ENCODE measurements around the gene PLCL2.
A peak's percentile ranks its signal among the peaks of the same experiment; 100 is the strongest.

PLCL2 gene

DNA sequence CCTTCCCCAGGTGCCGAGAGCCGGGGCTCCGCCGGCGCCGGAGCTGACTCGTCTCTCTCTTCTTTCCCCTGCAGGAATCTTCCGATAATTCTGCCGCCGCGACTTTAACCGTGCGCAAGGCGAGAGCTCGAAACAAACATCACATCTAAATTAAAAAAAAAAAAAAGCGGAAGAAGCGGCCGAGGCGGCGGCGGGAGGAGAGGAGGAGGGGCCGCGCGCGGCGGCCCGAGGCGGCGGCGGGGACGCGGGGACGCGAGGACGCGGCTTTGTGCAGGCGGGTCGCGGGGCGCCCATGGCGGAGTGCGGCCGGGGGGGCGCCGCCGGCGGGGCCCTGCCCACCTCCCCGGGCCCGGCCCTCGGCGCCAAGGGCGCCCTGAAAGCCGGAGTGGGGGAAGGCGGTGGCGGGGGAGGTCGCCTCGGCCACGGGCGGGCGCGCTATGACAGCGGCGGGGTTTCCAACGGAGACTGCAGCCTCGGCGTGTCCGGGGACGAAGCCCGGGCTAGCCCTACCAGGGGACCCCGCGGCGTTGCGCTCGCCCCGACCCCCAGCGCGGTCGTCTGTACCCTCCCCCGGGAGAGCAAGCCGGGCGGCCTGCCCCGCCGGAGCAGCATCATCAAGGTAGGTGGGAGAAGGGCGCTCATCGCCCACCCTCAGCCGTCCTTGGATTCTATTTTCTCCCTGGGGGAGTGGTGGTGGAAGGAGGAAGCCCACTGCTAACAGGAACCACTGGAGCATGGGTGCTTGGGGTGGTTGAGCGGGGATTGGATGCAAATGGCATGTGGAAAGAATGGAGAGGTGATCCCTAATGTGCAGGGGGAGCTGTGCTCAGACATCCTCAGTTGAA is at the start of gene PLCL2:
Gene PLCL2 (plus strand): TSS at position 208 of the 845 bp plus-strand sequence. CDS start 85 bp downstream, at position 293.
- TF ChIP-seq, protein P1, sequence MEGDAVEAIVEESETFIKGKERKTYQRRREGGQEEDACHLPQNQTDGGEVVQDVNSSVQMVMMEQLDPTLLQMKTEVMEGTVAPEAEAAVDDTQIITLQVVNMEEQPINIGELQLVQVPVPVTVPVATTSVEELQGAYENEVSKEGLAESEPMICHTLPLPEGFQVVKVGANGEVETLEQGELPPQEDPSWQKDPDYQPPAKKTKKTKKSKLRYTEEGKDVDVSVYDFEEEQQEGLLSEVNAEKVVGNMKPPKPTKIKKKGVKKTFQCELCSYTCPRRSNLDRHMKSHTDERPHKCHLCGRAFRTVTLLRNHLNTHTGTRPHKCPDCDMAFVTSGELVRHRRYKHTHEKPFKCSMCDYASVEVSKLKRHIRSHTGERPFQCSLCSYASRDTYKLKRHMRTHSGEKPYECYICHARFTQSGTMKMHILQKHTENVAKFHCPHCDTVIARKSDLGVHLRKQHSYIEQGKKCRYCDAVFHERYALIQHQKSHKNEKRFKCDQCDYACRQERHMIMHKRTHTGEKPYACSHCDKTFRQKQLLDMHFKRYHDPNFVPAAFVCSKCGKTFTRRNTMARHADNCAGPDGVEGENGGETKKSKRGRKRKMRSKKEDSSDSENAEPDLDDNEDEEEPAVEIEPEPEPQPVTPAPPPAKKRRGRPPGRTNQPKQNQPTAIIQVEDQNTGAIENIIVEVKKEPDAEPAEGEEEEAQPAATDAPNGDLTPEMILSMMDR (IDR thresholded peaks at IDR 0.05): no peak
- Histone ChIP-seq H3K9me3 (no peaks in the 10 kb centered on the region), H3K36me3 (no peaks in the 10 kb centered on the region), H3K27me3 (no peaks in the 10 kb centered on the region), H3K4me3 (ENCODE audit: low read depth in 1 of 2, low read length in 1 of 2) (peak within 1 kb of the TSS; percentile 85 to 98), H3K4me1 (ENCODE audit: control insufficient read depth in 1 of 2, insufficient read depth in 1 of 2, low read depth in 1 of 2, low read length in 1 of 2) (peaks cover 53 to 56% of the 10 kb centered on the region in 2 experiments), H3K27ac (peak within 1 kb of the TSS; percentile 94)

DNA sequence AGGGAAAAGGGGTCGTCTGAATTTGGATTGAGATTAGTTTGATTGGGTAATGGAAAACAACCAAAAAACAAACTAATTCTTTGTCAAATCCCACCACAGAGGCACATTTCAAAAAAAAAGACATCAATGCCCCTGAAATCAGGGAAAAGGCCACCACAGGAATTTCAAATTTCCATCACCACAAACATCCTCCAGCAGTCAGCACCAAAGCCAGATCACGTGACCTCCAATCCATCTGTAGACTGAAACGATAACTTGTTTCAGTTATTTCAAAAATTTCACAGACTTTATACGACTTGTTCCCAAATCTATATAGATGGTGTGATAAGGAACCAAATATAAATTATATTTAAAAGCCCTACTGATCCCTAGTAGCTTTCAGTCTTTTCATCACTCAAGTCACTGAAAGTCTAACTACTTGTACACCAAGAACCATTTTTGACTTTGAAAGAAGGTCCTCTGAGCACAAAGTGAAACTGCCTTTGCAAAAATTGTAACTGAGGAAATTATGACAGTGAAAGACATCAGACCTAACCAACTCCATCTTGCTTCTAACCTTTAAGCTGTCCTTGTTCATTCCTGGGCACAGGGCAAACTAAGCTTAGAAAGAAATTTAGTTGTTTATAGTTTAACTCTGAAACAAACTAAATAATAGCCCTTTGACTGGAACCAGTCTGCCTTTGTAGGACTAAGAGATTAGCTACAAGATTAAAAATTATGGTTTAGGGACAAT is 48.1 kb upstream of the PLCL2 start:
- Histone ChIP-seq H3K36me3 (no peaks in the 10 kb centered on the region), H3K9me3 (no peaks in the 10 kb centered on the region), H3K4me1 (ENCODE audit: control insufficient read depth in 1 of 2, insufficient read depth in 1 of 2, low read depth in 1 of 2, low read length in 1 of 2) (peaks cover 11% of the 10 kb centered on the region in 2 experiments), H3K4me3 (ENCODE audit: low read depth in 1 of 2, low read length in 1 of 2) (no peak overlapping the region), H3K27ac (no peak overlapping the region), H3K27me3 (no peaks in the 10 kb centered on the region)
- TF ChIP-seq, protein P1 (IDR thresholded peaks at IDR 0.05): no peak

DNA sequence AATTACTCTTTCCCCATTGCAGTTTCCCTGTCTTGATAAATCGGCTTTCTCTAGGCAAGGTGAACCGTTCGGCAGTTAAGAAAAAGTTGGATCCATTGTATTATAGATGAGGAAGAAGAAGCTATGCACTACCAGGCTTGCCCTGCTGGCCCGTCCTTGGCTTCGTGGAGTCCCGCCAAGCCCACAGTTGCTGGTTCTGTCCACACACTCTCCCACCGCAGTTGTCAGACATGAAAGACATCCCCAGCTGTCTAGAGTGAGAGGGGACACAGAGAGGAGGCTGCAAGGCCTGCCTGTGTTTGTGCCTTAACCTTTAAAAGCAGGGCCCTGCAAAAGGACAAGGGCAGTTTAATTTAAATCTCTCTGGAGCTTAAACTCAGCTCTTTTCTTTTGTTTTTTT is 47.2 kb upstream of the PLCL2 start:
- H3K27ac ChIP-seq: no peak overlapping the region
- H3K9me3 ChIP-seq: no peaks in the 10 kb centered on the region
- H3K27me3 ChIP-seq: no peaks in the 10 kb centered on the region
- no peak overlapping the region for H3K4me3 ChIP-seq (ENCODE audit: low read depth in 1 of 2, low read length in 1 of 2)
- H3K36me3 ChIP-seq: no peaks in the 10 kb centered on the region
- H3K4me1 ChIP-seq (ENCODE audit: control insufficient read depth in 1 of 2, insufficient read depth in 1 of 2, low read depth in 1 of 2, low read length in 1 of 2): peaks cover 20% of the 10 kb centered on the region in 2 experiments
- TF ChIP-seq, protein P1 (IDR thresholded peaks at IDR 0.05): no peak

GRCh38 chr3:16838561-16838960 is 46.2 kb upstream of the PLCL2 start:
- TF ChIP-seq, protein P1 (IDR thresholded peaks at IDR 0.05): no peak
- H3K9me3 ChIP-seq: no peaks in the 10 kb centered on the region
- peaks cover 30% of the 10 kb centered on the region in 2 experiments for H3K4me1 ChIP-seq (ENCODE audit: control insufficient read depth in 1 of 2, insufficient read depth in 1 of 2, low read depth in 1 of 2, low read length in 1 of 2)
- no peaks in the 10 kb centered on the region for H3K27me3 ChIP-seq
- no peak overlapping the region for H3K4me3 ChIP-seq (ENCODE audit: low read depth in 1 of 2, low read length in 1 of 2)
- H3K27ac ChIP-seq: no peak overlapping the region
- H3K36me3 ChIP-seq: no peaks in the 10 kb centered on the region

DNA sequence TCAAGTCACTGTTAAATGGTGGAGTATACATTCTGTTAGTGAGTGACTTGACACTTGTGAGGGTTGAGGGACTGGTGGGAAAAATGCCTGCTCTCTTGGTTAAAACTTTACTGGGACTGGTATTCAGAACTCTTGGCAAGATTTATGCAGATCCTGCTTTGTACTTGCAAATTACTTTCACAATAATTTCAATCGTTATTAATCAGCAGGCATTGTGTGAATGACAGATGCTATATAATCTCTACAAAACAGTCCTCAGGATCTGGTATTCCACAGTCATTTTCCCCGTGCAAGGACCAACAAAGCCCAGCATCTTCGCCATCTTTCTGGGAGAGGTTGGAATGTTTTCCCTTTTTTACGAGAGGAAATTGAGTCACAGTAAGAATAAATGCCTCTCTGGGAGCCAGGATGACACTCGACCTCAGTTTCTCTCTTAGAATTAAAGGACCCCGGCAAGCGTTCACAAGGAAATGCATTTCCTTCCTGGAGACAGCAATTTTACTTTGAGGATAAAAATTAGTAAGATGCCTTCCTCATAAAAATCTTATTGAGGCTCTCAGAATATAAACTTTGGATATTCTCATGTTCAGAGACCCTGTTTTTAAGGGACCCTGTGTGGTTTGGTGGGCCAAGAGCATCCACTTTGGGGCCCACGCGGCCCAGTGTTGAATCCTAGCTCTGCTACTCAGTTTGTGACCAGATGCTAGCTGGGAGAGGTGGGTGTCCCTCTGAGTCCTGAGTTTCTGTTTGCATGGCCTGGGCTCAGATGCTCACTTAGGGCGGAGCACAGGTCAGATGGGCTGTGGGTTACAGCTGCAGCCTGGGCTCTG is 45.3 kb upstream of the PLCL2 start:
- Histone ChIP-seq H3K4me3 (ENCODE audit: low read depth in 1 of 2, low read length in 1 of 2) (no peak overlapping the region), H3K9me3 (no peaks in the 10 kb centered on the region), H3K36me3 (no peaks in the 10 kb centered on the region), H3K27ac (no peak overlapping the region), H3K27me3 (no peaks in the 10 kb centered on the region), H3K4me1 (ENCODE audit: control insufficient read depth in 1 of 2, insufficient read depth in 1 of 2, low read depth in 1 of 2, low read length in 1 of 2) (peaks cover 39% of the 10 kb centered on the region in 2 experiments)
- TF ChIP-seq, protein P1 (IDR thresholded peaks at IDR 0.05): no peak

All from neutrophil (primary cell).